BJ (cell line): ENCODE results near the gene DTX3. TPM values are rescaled to one million over a fixed set of nuclear protein-coding genes. Genes with fewer than 3 reads are reported as not detected.

ENCODE experiments used
- CTCF ChIA-PET: fragments of 350-600 bp; formaldehyde crosslinking; extraction: SDS; loops from one replicate; lab custom pipeline; 2021; ENCODE audit warnings: antibody characterized with exemption, inconsistent platforms; lab: Yijun Ruan, JAX
- POLR2A ChIA-PET: fragments of 300-600 bp; sonication (Branson Sonifier 250); formaldehyde crosslinking; extraction: SDS; loops from one replicate; lab custom pipeline; 2021; ENCODE audit warnings: antibody characterized with exemption; lab: Charles Lee
- DNase-seq: peaks from one replicate; pipeline ENCODE4 v3.0.0-alpha.2; 2011; ENCODE audit warnings: low read depth
- H3K27me3 ChIP-seq: 2 replicates; pipeline ENCODE4 v1.6.0; 2011; ENCODE audit warnings: low read length; ENCODE audit not compliant: control insufficient read depth, insufficient read depth
- H3K36me3 ChIP-seq: 2 replicates; pipeline ENCODE4 v1.5.1; 2011; ENCODE audit warnings: low read length; ENCODE audit not compliant: control insufficient read depth, insufficient read depth
- H3K4me3 ChIP-seq: 2 replicates; pipeline ENCODE4 v1.5.1; 2011; ENCODE audit warnings: low read depth, mild to moderate bottlenecking, control low read depth, low read length
- polyA plus RNA-seq: library from polyadenylated mRNA; depleted of rRNA; stranded (reverse); fragments of >200 nt; gene quantifications from 2 replicates; pipeline ENCODE4 v1.2.3, GENCODE V29; 2011
- TF ChIP-seq, protein P1 (sequence below): IDR thresholded peaks from 2 replicates; pipeline ENCODE4 v1.5.1; 2011; ENCODE audit warnings: low read depth, mild to moderate bottlenecking, control low read depth, inconsistent platforms, low read length, moderate library complexity; ENCODE audit not compliant: insufficient read depth

The DTX3 gene
- polyA plus RNA-seq, 1 experiment, result 26.0 TPM

- H3K4me3 ChIP-seq, result no peak overlapping the region
- TF ChIP-seq, protein P1, sequence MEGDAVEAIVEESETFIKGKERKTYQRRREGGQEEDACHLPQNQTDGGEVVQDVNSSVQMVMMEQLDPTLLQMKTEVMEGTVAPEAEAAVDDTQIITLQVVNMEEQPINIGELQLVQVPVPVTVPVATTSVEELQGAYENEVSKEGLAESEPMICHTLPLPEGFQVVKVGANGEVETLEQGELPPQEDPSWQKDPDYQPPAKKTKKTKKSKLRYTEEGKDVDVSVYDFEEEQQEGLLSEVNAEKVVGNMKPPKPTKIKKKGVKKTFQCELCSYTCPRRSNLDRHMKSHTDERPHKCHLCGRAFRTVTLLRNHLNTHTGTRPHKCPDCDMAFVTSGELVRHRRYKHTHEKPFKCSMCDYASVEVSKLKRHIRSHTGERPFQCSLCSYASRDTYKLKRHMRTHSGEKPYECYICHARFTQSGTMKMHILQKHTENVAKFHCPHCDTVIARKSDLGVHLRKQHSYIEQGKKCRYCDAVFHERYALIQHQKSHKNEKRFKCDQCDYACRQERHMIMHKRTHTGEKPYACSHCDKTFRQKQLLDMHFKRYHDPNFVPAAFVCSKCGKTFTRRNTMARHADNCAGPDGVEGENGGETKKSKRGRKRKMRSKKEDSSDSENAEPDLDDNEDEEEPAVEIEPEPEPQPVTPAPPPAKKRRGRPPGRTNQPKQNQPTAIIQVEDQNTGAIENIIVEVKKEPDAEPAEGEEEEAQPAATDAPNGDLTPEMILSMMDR, result no peak
- ChIA-PET CTCF (interaction anchor here (0.7 to 17.5 kb wide), 18 partner anchors 8 to 160 kb away, joined by 3 to 257 read pairs (median 4); partner anchors contain the start of genes ARHGEF25, B4GALNT1 and PIP4K2C), POLR2A (no interaction called here)
- no peak for DNase-seq
- H3K27me3 ChIP-seq, result peaks cover 26% of the 10 kb centered on the region
- H3K36me3 ChIP-seq, result peaks cover 8% of the 10 kb centered on the region
Observed at GRCh38 chr12:57620245-57620935, 15.8 kb downstream of the DTX3 start.

DNA sequence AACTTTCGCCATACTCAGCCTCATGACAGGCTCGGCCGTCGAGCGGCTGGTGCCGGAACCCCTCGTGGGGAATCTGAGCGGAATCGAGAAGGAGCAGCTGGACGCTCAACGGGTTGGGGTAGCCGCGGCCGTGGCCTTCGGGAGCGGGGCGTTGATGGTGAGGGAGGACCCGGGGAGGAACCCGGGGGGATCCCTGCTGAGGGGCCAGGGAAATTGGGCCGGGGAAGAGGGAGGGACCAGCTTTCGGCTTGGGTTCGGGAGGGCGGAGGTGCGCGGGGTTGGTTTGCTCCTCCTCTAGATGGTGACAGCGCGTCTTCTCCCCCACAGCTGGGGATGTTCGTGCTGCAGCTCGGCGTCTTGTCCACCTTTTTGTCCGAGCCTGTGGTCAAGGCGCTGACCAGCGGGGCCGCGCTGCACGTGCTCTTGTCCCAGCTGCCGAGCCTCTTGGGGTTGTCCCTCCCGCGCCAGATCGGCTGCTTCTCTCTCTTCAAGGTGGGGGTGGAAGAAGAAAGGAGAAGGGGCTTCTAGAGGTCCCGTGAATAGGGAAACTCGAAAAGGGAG is 16.4 kb downstream of the DTX3 start:
- POLR2A ChIA-PET, result no interaction called here
- Histone ChIP-seq H3K27me3 (peaks cover 26% of the 10 kb centered on the region), H3K36me3 (peaks cover 3% of the 10 kb centered on the region), H3K4me3 (no peak overlapping the region; the same call in 1 of the 2 replicates)
- TF ChIP-seq, protein P1, result no peak
- no peak for DNase-seq
- CTCF ChIA-PET, result interaction anchor here (0.7 to 17.5 kb wide), 17 partner anchors 9 to 213 kb away, joined by 3 to 257 read pairs (median 5); partner anchors contain the start of genes ARHGEF25, B4GALNT1 and PIP4K2C

- TF ChIP-seq, protein P1, result peak; percentile 95
- no peak for DNase-seq
- Histone ChIP-seq H3K36me3 (no peaks in the 10 kb centered on the region), H3K27me3 (peaks cover 31% of the 10 kb centered on the region), H3K4me3 (peak overlapping the region; percentile 35)
- CTCF ChIA-PET, result interaction anchor here (0.6 to 17.5 kb wide), 25 partner anchors 9 to 212 kb away, joined by 3 to 257 read pairs (median 4); partner anchors contain the start of genes ARHGEF25, B4GALNT1 and PIP4K2C
- POLR2A ChIA-PET, result no interaction called here
Observed at GRCh38 chr12:57621497-57622292, 17.1 kb downstream of the DTX3 start.

- no peak for DNase-seq
- POLR2A ChIA-PET, result no interaction called here
- no peaks in the 10 kb centered on the region for H3K36me3 ChIP-seq
- CTCF ChIA-PET, result interaction anchor here (0.6 to 17.5 kb wide), 14 partner anchors 10 to 170 kb away, joined by 3 to 257 read pairs (median 4); partner anchors contain the start of genes ARHGEF25, B4GALNT1 and PIP4K2C
- H3K27me3 ChIP-seq, result peaks cover 33% of the 10 kb centered on the region
- TF ChIP-seq, protein P1, result no peak
- H3K4me3 ChIP-seq, result no peak overlapping the region
Observed at GRCh38 chr12:57622293-57623245, 17.9 kb downstream of the DTX3 start.
